ENCODE results near the gene MRPL21. TPM values are rescaled to one million over a fixed set of nuclear protein-coding genes. Genes with fewer than 3 reads are reported as not detected.

The MRPL21 gene
- total and polyA plus RNA-seq, 4 donors: 27.0 to 101 (median 58.3) TPM

DNA sequence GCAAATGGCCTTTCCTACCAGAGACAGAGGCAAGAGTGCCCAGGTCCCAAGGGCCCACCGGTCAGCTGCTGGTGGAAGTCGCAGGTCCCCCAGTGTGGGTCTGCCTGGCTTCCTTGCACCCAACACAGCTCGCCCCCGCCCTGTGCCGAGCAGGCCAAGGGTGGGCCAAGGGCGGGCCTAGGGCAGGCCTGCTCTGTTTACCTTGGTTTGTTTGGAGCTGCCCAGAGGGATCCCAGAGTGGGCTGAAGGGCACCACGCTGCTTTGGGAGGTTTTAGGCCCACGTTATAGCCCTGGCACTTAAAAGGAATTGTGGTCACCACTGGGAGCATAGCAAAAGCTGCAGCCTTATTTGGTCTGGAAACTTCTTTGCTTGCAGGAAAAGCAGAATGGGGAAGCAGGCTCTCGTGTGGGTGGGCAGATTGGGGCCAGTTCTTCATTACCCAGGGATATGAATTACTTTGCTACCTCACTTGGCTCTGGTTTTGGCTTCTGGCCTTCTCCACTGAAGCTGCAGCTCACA, 39.2 kb upstream of the MRPL21 start:
- no peaks in the 10 kb centered on the region for H3K9me3 ChIP-seq (ENCODE audit: control insufficient read depth in 4 of 4, insufficient read depth in 3 of 4, low read length in 3 of 4)
- TF ChIP-seq, protein P1, sequence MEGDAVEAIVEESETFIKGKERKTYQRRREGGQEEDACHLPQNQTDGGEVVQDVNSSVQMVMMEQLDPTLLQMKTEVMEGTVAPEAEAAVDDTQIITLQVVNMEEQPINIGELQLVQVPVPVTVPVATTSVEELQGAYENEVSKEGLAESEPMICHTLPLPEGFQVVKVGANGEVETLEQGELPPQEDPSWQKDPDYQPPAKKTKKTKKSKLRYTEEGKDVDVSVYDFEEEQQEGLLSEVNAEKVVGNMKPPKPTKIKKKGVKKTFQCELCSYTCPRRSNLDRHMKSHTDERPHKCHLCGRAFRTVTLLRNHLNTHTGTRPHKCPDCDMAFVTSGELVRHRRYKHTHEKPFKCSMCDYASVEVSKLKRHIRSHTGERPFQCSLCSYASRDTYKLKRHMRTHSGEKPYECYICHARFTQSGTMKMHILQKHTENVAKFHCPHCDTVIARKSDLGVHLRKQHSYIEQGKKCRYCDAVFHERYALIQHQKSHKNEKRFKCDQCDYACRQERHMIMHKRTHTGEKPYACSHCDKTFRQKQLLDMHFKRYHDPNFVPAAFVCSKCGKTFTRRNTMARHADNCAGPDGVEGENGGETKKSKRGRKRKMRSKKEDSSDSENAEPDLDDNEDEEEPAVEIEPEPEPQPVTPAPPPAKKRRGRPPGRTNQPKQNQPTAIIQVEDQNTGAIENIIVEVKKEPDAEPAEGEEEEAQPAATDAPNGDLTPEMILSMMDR (IDR thresholded peaks at IDR 0.05; ENCODE audit: control extremely low read depth, extremely low read depth): no peak
- H3K27ac ChIP-seq (ENCODE audit: low read depth in 1 of 2, low read length in 1 of 2): no peak overlapping the region
- WGBS, 2 donors: 67 to 70% methylated on average over 9 of the region's 9 CpGs
- peaks cover 0 to 30% (median 5%) of the 10 kb centered on the region in 4 donors for H3K36me3 ChIP-seq (ENCODE audit: control insufficient read depth in 4 of 4, insufficient read depth in 4 of 4, low read length in 4 of 4)
- no peak for ATAC-seq (ENCODE audit: insufficient read depth, low FRiP score)
- no peak for DNase-seq
- no peak overlapping the region for H3K9ac ChIP-seq (ENCODE audit: insufficient read depth in 1 of 2, low read length in 2 of 2)
- no peaks in the 10 kb centered on the region for H3K4me1 ChIP-seq (ENCODE audit: control insufficient read depth in 5 of 5, insufficient read depth in 5 of 5, low read length in 5 of 5)
- H3K27me3 ChIP-seq (ENCODE audit: control insufficient read depth in 3 of 3, insufficient read depth in 3 of 3, low read length in 2 of 3): no peaks in the 10 kb centered on the region
- H3K4me3 ChIP-seq: no peak overlapping the region

DNA sequence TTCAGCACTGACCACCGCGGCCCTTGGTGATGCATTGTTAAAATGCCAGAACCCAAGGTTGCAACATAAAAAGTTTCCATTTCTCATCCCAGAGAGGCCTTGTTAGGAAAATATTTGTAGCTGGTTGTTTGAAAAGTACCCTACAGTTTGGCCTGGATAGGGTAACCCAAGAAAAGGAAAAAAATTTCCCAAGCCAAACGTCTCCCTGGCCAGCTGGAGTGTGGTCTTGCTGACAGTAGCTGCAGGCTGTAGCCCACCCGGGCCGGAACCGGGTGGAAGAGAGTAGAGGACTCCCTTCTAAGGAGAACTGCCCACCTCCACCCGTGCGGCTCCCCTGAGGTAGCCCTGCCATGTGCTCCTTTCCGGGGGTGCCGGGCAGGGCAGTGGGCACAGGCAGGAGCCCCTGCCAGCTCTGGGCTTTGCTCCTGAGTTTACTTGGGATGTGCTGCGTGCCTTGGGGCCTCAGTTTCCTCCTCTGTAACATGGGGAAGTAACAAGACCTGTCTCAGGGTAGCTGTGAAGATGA, 38.5 kb upstream of the MRPL21 start:
- peaks cover 0 to 36% (median 8%) of the 10 kb centered on the region in 4 donors for H3K36me3 ChIP-seq (ENCODE audit: control insufficient read depth in 4 of 4, insufficient read depth in 4 of 4, low read length in 4 of 4)
- DNase-seq (no peak), ATAC-seq (ENCODE audit: insufficient read depth, low FRiP score) (no peak)
- no peaks in the 10 kb centered on the region for H3K4me1 ChIP-seq (ENCODE audit: control insufficient read depth in 5 of 5, insufficient read depth in 5 of 5, low read length in 5 of 5)
- H3K9me3 ChIP-seq (ENCODE audit: control insufficient read depth in 4 of 4, insufficient read depth in 3 of 4, low read length in 3 of 4): no peaks in the 10 kb centered on the region
- no peaks in the 10 kb centered on the region for H3K27me3 ChIP-seq (ENCODE audit: control insufficient read depth in 3 of 3, insufficient read depth in 3 of 3, low read length in 2 of 3)
- no peak overlapping the region for H3K4me3 ChIP-seq
- H3K27ac ChIP-seq (ENCODE audit: low read depth in 1 of 2, low read length in 1 of 2): no peak overlapping the region
- WGBS, 2 donors: 78 to 81% methylated on average over 11 of the region's 11 CpGs
- no peak overlapping the region for H3K9ac ChIP-seq (ENCODE audit: insufficient read depth in 1 of 2, low read length in 2 of 2)
- TF ChIP-seq, protein P1 (IDR thresholded peaks at IDR 0.05; ENCODE audit: control extremely low read depth, extremely low read depth): no peak

DNA sequence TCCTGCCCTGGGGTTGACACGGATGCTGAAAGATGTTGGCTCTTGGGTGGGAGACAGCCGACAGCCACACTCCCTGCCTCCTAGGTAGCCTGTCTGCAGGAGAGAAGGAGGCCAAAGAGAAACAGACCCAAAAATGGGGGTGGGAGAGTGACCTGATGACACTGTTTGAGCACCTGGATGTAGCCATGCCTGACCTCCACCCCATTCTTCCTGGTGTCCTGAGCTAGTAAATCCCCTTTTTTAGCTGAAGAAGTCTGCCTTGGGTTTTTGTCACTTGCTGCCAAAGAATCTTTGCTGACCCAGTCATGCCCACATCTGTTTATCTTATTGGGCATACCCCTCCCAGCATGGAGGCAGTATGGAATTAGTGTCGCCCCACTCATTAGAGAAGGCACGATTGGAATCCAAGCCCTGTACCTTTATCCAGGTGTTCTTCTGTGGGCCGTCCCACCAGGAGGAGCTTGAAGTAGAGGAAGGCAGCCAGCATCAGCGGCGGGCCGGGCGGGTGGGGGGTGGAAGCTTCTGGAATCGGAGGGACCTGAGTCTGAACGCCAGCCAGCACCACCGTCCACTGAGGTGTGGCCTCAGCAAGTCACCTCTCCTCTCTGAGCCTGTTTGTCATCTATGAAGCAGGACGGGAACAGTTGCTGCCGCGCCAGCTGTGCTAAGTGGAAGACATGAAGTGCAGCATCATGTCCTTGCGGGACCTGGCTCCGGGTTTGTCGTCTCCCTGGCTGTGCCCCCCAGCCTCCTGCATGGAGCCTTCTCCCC, 37.9 kb upstream of the MRPL21 start:
- H3K4me1 ChIP-seq (ENCODE audit: control insufficient read depth in 5 of 5, insufficient read depth in 5 of 5, low read length in 5 of 5): no peaks in the 10 kb centered on the region
- WGBS, 2 donors: 90 to 94% methylated on average over 18 of the region's 18 CpGs
- no peaks in the 10 kb centered on the region for H3K27me3 ChIP-seq (ENCODE audit: control insufficient read depth in 3 of 3, insufficient read depth in 3 of 3, low read length in 2 of 3)
- H3K36me3 ChIP-seq (ENCODE audit: control insufficient read depth in 4 of 4, insufficient read depth in 4 of 4, low read length in 4 of 4): peaks cover 0 to 42% (median 10%) of the 10 kb centered on the region in 4 donors
- no peak overlapping the region for H3K9ac ChIP-seq (ENCODE audit: insufficient read depth in 1 of 2, low read length in 2 of 2)
- TF ChIP-seq, protein P1 (IDR thresholded peaks at IDR 0.05; ENCODE audit: control extremely low read depth, extremely low read depth): no peak
- H3K27ac ChIP-seq (ENCODE audit: low read depth in 1 of 2, low read length in 1 of 2): no peak overlapping the region
- DNase-seq (no peak), ATAC-seq (ENCODE audit: insufficient read depth, low FRiP score) (no peak)
- H3K9me3 ChIP-seq (ENCODE audit: control insufficient read depth in 4 of 4, insufficient read depth in 3 of 4, low read length in 3 of 4): no peaks in the 10 kb centered on the region
- H3K4me3 ChIP-seq: no peak overlapping the region

All from lung (tissue), 12 donors.